Pancreas (tissue), 10 donors: Measurements from ENCODE around the gene PLPP4. TPM values are rescaled to one million over a fixed set of nuclear protein-coding genes. Genes with fewer than 3 reads are reported as not detected.

Experiments used
- ATAC-seq, 4 donors: fragments of 200-7000 bp; cut with Tn5 transposase; one replicate each; pipeline versions ENCODE4 v1.8.0 to v1.9.1; 2020; ENCODE audit warnings: mild to moderate bottlenecking in 4 of 4, moderate library complexity in 4 of 4
- DNase-seq, 6 donors: peaks; one replicate each; pipeline ENCODE4 v3.0.0-alpha.2; 2020
- FAIRE-seq: peaks from 2 replicates; lab custom pipeline; 2012; peaks lifted over from hg19 to GRCh38; lab: Jason Lieb, UNC
- H3K27ac ChIP-seq, 4 donors: fragments of 200-600 bp; sonication (generic); 1 replicate in 3 of 4; 2 replicates in 1 of 4; pipeline versions ENCODE4 v1.5.0 to v1.8.0; 2020
- H3K27me3 ChIP-seq, 4 donors: fragments of 200-600 bp; one replicate each; pipeline ENCODE4 v1.8.0; 2021
- H3K36me3 ChIP-seq, 3 donors: fragments of 200-600 bp; sonication (generic) in 1 of 3; one replicate each; pipeline versions ENCODE4 v1.5.0 to v1.8.0; 2020 to 2021
- H3K4me1 ChIP-seq, 3 donors: fragments of 200-600 bp; one replicate each; pipeline ENCODE4 v1.8.0; 2021
- H3K4me3 ChIP-seq, 4 donors: fragments of 200-600 bp; sonication (generic) in 2 of 4; one replicate each; pipeline versions ENCODE4 v1.5.0 to v1.8.0; 2020 to 2021
- H3K9me3 ChIP-seq, 4 donors: fragments of 200-600 bp; one replicate each; pipeline ENCODE4 v1.8.0; 2021
- CTCF ChIP-seq, 4 donors: fragments of 200-600 bp; sonication (generic) in 3 of 4; IDR thresholded peaks; one replicate each; pipeline versions ENCODE4 v1.5.0 to v1.8.0; 2021; ENCODE audit warnings: antibody characterized with exemption in 4 of 4
- WGBS, 2 donors: extraction: QIAGEN DNeasy Blood & Tissue Kit; methylation state at CpG; one replicate each; pipeline ENCODE4 v1.1.7; 2013; 5-methylcytosine and 5-hydroxymethylcytosine counted together
- intact Hi-C, 3 donors: fragments of 100-400 bp; cut with DNase I; formaldehyde crosslinking; loops; one replicate each; pipeline versions ENCODE4 v1.11.1 to v1.14.2; 2022
- polyA plus RNA-seq, 2 donors: library from polyadenylated mRNA; stranded (reverse); fragments of 200-250 nt; gene quantifications; one replicate each; pipeline ENCODE4 v1.2.3, GENCODE V29; 2013
- total RNA-seq, 6 donors: library from RNA; stranded (reverse); fragmentation: NEBNext Ultra II Directional in 4 of 6; extraction: Animal tissue kit (Norgen Biotek cat#: 25700) in 4 of 6; gene quantifications; one replicate each; pipeline versions ENCODE4 v1.2.1 to v1.2.4, GENCODE V29; 2021 to 2023
- donor health status: healthy with polysubstance abuse.
- donor health status: DM: no; HTN: no; CAD: no; lungs with moderate emphysema.
- donor health status: DM: no; HTN: no; CAD: no.
- donor health status: control.
- donor health status: control.
- donor health status: Bipolar disorder and iron deficiency.
- donor health status: DM: yes; HTN: yes; CAD: no.
- donor health status: DM: no; HTN: no; CAD: no.
- donor health status: DM: no; HTN: no; CAD: no.
- donor health status: DM: yes; HTN: yes; CAD: no.

Gene PLPP4
- total and polyA plus RNA-seq, 8 donors, result 0.07 to 1.7 (median 0.08) TPM; not detected in 5

- H3K4me1 ChIP-seq, result no peaks in the 10 kb centered on the region
- intact Hi-C loops, result no loop called here
- H3K27me3 ChIP-seq, result peaks cover 0 to 3% (median 0%) of the 10 kb centered on the region in 4 donors
- no peaks in the 10 kb centered on the region for H3K9me3 ChIP-seq
- TF ChIP-seq CTCF (IDR thresholded peaks at IDR 0.05), result no peak
- H3K36me3 ChIP-seq, result no peaks in the 10 kb centered on the region
- FAIRE-seq (no peak), ATAC-seq (no peak), DNase-seq (no peak)
- H3K4me3 ChIP-seq, result no peak overlapping the region
- no peak overlapping the region for H3K27ac ChIP-seq
- 53 to 63% methylated on average over 3 of the region's 3 CpGs for WGBS, 2 donors
These were observed 64.9 kb downstream of the PLPP4 start for GRCh38 chr10:120521880-120522279.

GRCh38 chr10:120527691-120528090 lies 70.7 kb downstream of the PLPP4 start:
- H3K36me3 ChIP-seq, result no peaks in the 10 kb centered on the region
- H3K27ac ChIP-seq, result no peak overlapping the region
- no peak for TF ChIP-seq CTCF (IDR thresholded peaks at IDR 0.05)
- 68 to 71% methylated on average over 3 of the region's 3 CpGs for WGBS, 2 donors
- FAIRE-seq, result no peak
- no peak overlapping the region for H3K4me3 ChIP-seq
- no peaks in the 10 kb centered on the region for H3K4me1 ChIP-seq
- no peak for DNase-seq
- intact Hi-C loops, result no loop called here
- H3K27me3 ChIP-seq, result peaks cover 0 to 6% (median 1%) of the 10 kb centered on the region in 4 donors
- ATAC-seq, result no peak
- H3K9me3 ChIP-seq, result no peaks in the 10 kb centered on the region

- DNase-seq, result no peak
- no peaks in the 10 kb centered on the region for H3K9me3 ChIP-seq
- ATAC-seq, result no peak
- WGBS, 2 donors, result 81 to 90% methylated on average over 1 of the region's 1 CpG
- FAIRE-seq, result no peak
- peaks cover 0 to 10% (median 2%) of the 10 kb centered on the region in 4 donors for H3K27me3 ChIP-seq
- no peak overlapping the region for H3K4me3 ChIP-seq
- intact Hi-C loops, result no loop called here
- no peaks in the 10 kb centered on the region for H3K36me3 ChIP-seq
- no peaks in the 10 kb centered on the region for H3K4me1 ChIP-seq
- no peak for TF ChIP-seq CTCF (IDR thresholded peaks at IDR 0.05)
- H3K27ac ChIP-seq, result no peak overlapping the region
These were observed 73.7 kb downstream of the PLPP4 start for GRCh38 chr10:120530699-120531098.

- Histone ChIP-seq H3K4me3 (no peak overlapping the region), H3K4me1 (no peaks in the 10 kb centered on the region), H3K9me3 (no peaks in the 10 kb centered on the region), H3K27me3 (peaks cover 0 to under 1% (median 0%) of the 10 kb centered on the region in 4 donors), H3K27ac (no peak overlapping the region), H3K36me3 (no peaks in the 10 kb centered on the region)
- FAIRE-seq, result no peak
- TF ChIP-seq CTCF (IDR thresholded peaks at IDR 0.05), result no peak
- WGBS, 2 donors, result 64 to 75% methylated on average over 2 of the region's 2 CpGs
- intact Hi-C loops, result no loop called here
- DNase-seq, result no peak
- no peak for ATAC-seq
These were observed 81.1 kb downstream of the PLPP4 start for GRCh38 chr10:120538091-120538490.

- no peaks in the 10 kb centered on the region for H3K4me1 ChIP-seq
- DNase-seq, result no peak
- 46 to 47% methylated on average over 3 of the region's 3 CpGs for WGBS, 2 donors
- no peak overlapping the region for H3K27ac ChIP-seq
- no peak for TF ChIP-seq CTCF (IDR thresholded peaks at IDR 0.05)
- no peak for ATAC-seq
- no peak for FAIRE-seq
- no peaks in the 10 kb centered on the region for H3K9me3 ChIP-seq
- no peaks in the 10 kb centered on the region for H3K36me3 ChIP-seq
- H3K4me3 ChIP-seq, result no peak overlapping the region
- no peaks in the 10 kb centered on the region for H3K27me3 ChIP-seq
- intact Hi-C loops, result no loop called here
These were observed 82.0 kb downstream of the PLPP4 start for GRCh38 chr10:120539076-120539475.
